ENCODE data around the gene CABLES1.

CABLES1 gene

GRCh38 chr18:23245461-23245860, 110.2 kb downstream of the CABLES1 start:
- peak overlapping the region; percentile 70 for H3K18ac ChIP-seq (ENCODE audit: low read length)
- no peak overlapping the region for H3K4me3 ChIP-seq (ENCODE audit: low read length in 2 of 2)
- no peak overlapping the region for H4K91ac ChIP-seq (ENCODE audit: low read depth, low read length, poor library complexity)
- no CpG with 5 or more reads among the region's 6 CpGs for WGBS, 2 donors (ENCODE audit: extremely low coverage in 2 of 2, insufficient read length in 2 of 2, insufficient replicate concordance in 1 of 2)
- H3K27ac ChIP-seq (replicated peaks; ENCODE audit: low read length): no peak overlapping the region
- no peak overlapping the region for H2AK5ac ChIP-seq (ENCODE audit: low read depth, low read length)
- H2BK120ac ChIP-seq (ENCODE audit: low read depth, low read length): no peak overlapping the region
- H3K23ac ChIP-seq (ENCODE audit: low read depth, low read length, poor library complexity): peak overlapping the region; percentile 52
- no peak overlapping the region for H3K14ac ChIP-seq (ENCODE audit: low read length)
- no peak overlapping the region for H4K8ac ChIP-seq (ENCODE audit: low read depth, low read length)
- no peak overlapping the region for H3K4ac ChIP-seq (ENCODE audit: low read length)
- peaks cover 0 to 2% of the 10 kb centered on the region in 2 donors for H3K36me3 ChIP-seq (replicated peaks in 1 of 2; ENCODE audit: control insufficient read depth in 2 of 2, insufficient read depth in 2 of 2, low read length in 2 of 2)
- no peak overlapping the region for H2AFZ ChIP-seq (ENCODE audit: low read length)
- no peak overlapping the region for H2BK15ac ChIP-seq (ENCODE audit: low read length)
- H3K4me2 ChIP-seq (ENCODE audit: insufficient read depth, low read length, poor library complexity, severe bottlenecking): no peak overlapping the region
- H3K9me3 ChIP-seq (replicated peaks in 1 of 2; ENCODE audit: control insufficient read depth in 2 of 2, insufficient read depth in 1 of 2, low read depth in 1 of 2, low read length in 2 of 2): peaks cover 5 to 13% of the 10 kb centered on the region in 2 donors
- peaks cover 0 to under 1% of the 10 kb centered on the region in 2 donors for H3K4me1 ChIP-seq (ENCODE audit: control insufficient read depth in 2 of 2, insufficient read depth in 1 of 2, low read depth in 1 of 2, low read length in 2 of 2)
- H3K79me1 ChIP-seq (ENCODE audit: low read depth, low read length): no peaks in the 10 kb centered on the region
- no peak overlapping the region for H2BK12ac ChIP-seq (ENCODE audit: low read length)
- H2BK5ac ChIP-seq (ENCODE audit: low read length): no peak overlapping the region
- no peak overlapping the region for H3K9ac ChIP-seq (ENCODE audit: low read depth, low read length, poor library complexity)
- no peak for DNase-seq (ENCODE audit: low spot score)
- H3K27me3 ChIP-seq (ENCODE audit: control insufficient read depth in 3 of 3, insufficient read depth in 3 of 3, low read depth in 1 of 3, low read length in 3 of 3): no peaks in the 10 kb centered on the region

- no peak overlapping the region for H4K8ac ChIP-seq (ENCODE audit: low read depth, low read length)
- peaks cover 5 to 13% of the 10 kb centered on the region in 2 donors for H3K9me3 ChIP-seq (replicated peaks in 1 of 2; ENCODE audit: control insufficient read depth in 2 of 2, insufficient read depth in 1 of 2, low read depth in 1 of 2, low read length in 2 of 2)
- H3K36me3 ChIP-seq (replicated peaks in 1 of 2; ENCODE audit: control insufficient read depth in 2 of 2, insufficient read depth in 2 of 2, low read length in 2 of 2): peaks cover 0 to 2% of the 10 kb centered on the region in 2 donors
- no CpG with 5 or more reads among the region's 10 CpGs for WGBS, 2 donors (ENCODE audit: extremely low coverage in 2 of 2, insufficient read length in 2 of 2, insufficient replicate concordance in 1 of 2)
- no peaks in the 10 kb centered on the region for H3K4me1 ChIP-seq (ENCODE audit: control insufficient read depth in 2 of 2, insufficient read depth in 1 of 2, low read depth in 1 of 2, low read length in 2 of 2)
- H3K9ac ChIP-seq (ENCODE audit: low read depth, low read length, poor library complexity): no peak overlapping the region
- H3K4me2 ChIP-seq (ENCODE audit: insufficient read depth, low read length, poor library complexity, severe bottlenecking): no peak overlapping the region
- H3K27me3 ChIP-seq (ENCODE audit: control insufficient read depth in 3 of 3, insufficient read depth in 3 of 3, low read depth in 1 of 3, low read length in 3 of 3): no peaks in the 10 kb centered on the region
- H2BK5ac ChIP-seq (ENCODE audit: low read length): no peak overlapping the region
- H3K4me3 ChIP-seq (ENCODE audit: low read length in 2 of 2): no peak overlapping the region
- peak overlapping the region; percentile 60 for H3K23ac ChIP-seq (ENCODE audit: low read depth, low read length, poor library complexity)
- H2AK5ac ChIP-seq (ENCODE audit: low read depth, low read length): no peak overlapping the region
- H2BK12ac ChIP-seq (ENCODE audit: low read length): no peak overlapping the region
- H3K27ac ChIP-seq (replicated peaks; ENCODE audit: low read length): no peak overlapping the region
- no peak overlapping the region for H4K91ac ChIP-seq (ENCODE audit: low read depth, low read length, poor library complexity)
- peak overlapping the region; percentile 38 for H2BK15ac ChIP-seq (ENCODE audit: low read length)
- H3K79me1 ChIP-seq (ENCODE audit: low read depth, low read length): no peaks in the 10 kb centered on the region
- DNase-seq (ENCODE audit: low spot score): no peak
- peak overlapping the region; percentile 40 for H3K18ac ChIP-seq (ENCODE audit: low read length)
- H2AFZ ChIP-seq (ENCODE audit: low read length): no peak overlapping the region
- no peak overlapping the region for H3K14ac ChIP-seq (ENCODE audit: low read length)
- no peak overlapping the region for H3K4ac ChIP-seq (ENCODE audit: low read length)
- H2BK120ac ChIP-seq (ENCODE audit: low read depth, low read length): no peak overlapping the region
These were observed 112.0 kb downstream of the CABLES1 start for GRCh38 chr18:23247331-23247730.

GRCh38 chr18:23247896-23248295, 112.6 kb downstream of the CABLES1 start:
- Histone ChIP-seq H2BK12ac (ENCODE audit: low read length) (no peak overlapping the region), H3K4me3 (ENCODE audit: low read length in 2 of 2) (no peak overlapping the region), H4K8ac (ENCODE audit: low read depth, low read length) (no peak overlapping the region), H3K4me1 (ENCODE audit: control insufficient read depth in 2 of 2, insufficient read depth in 1 of 2, low read depth in 1 of 2, low read length in 2 of 2) (no peaks in the 10 kb centered on the region), H3K4ac (ENCODE audit: low read length) (no peak overlapping the region), H3K9ac (ENCODE audit: low read depth, low read length, poor library complexity) (no peak overlapping the region), H3K27ac (replicated peaks; ENCODE audit: low read length) (no peak overlapping the region), H3K4me2 (ENCODE audit: insufficient read depth, low read length, poor library complexity, severe bottlenecking) (no peak overlapping the region), H2BK120ac (ENCODE audit: low read depth, low read length) (no peak overlapping the region), H3K18ac (ENCODE audit: low read length) (no peak overlapping the region), H2BK5ac (ENCODE audit: low read length) (no peak overlapping the region), H3K23ac (ENCODE audit: low read depth, low read length, poor library complexity) (peak overlapping the region; percentile 60), H2AK5ac (ENCODE audit: low read depth, low read length) (peak overlapping the region; percentile 26), H3K36me3 (replicated peaks in 1 of 2; ENCODE audit: control insufficient read depth in 2 of 2, insufficient read depth in 2 of 2, low read length in 2 of 2) (peaks cover 4 to 6% of the 10 kb centered on the region in 2 donors), H3K14ac (ENCODE audit: low read length) (no peak overlapping the region), H3K27me3 (ENCODE audit: control insufficient read depth in 3 of 3, insufficient read depth in 3 of 3, low read depth in 1 of 3, low read length in 3 of 3) (no peaks in the 10 kb centered on the region), H3K9me3 (replicated peaks in 1 of 2; ENCODE audit: control insufficient read depth in 2 of 2, insufficient read depth in 1 of 2, low read depth in 1 of 2, low read length in 2 of 2) (peaks cover 5 to 13% of the 10 kb centered on the region in 2 donors), H2BK15ac (ENCODE audit: low read length) (no peak overlapping the region), H3K79me1 (ENCODE audit: low read depth, low read length) (no peaks in the 10 kb centered on the region), H4K91ac (ENCODE audit: low read depth, low read length, poor library complexity) (no peak overlapping the region), H2AFZ (ENCODE audit: low read length) (no peak overlapping the region)
- WGBS, 2 donors (ENCODE audit: extremely low coverage in 2 of 2, insufficient read length in 2 of 2, insufficient replicate concordance in 1 of 2): no CpG with 5 or more reads among the region's 14 CpGs
- no peak for DNase-seq (ENCODE audit: low spot score)

GRCh38 chr18:23248826-23249225, 113.5 kb downstream of the CABLES1 start:
- H2BK120ac ChIP-seq (ENCODE audit: low read depth, low read length): no peak overlapping the region
- no peak overlapping the region for H2BK15ac ChIP-seq (ENCODE audit: low read length)
- no peak overlapping the region for H3K14ac ChIP-seq (ENCODE audit: low read length)
- H3K36me3 ChIP-seq (replicated peaks in 1 of 2; ENCODE audit: control insufficient read depth in 2 of 2, insufficient read depth in 2 of 2, low read length in 2 of 2): peaks cover 4 to 13% of the 10 kb centered on the region in 2 donors
- no peak overlapping the region for H4K91ac ChIP-seq (ENCODE audit: low read depth, low read length, poor library complexity)
- no peak overlapping the region for H4K8ac ChIP-seq (ENCODE audit: low read depth, low read length)
- no peaks in the 10 kb centered on the region for H3K79me1 ChIP-seq (ENCODE audit: low read depth, low read length)
- H3K27ac ChIP-seq (replicated peaks; ENCODE audit: low read length): no peak overlapping the region
- H3K9me3 ChIP-seq (replicated peaks in 1 of 2; ENCODE audit: control insufficient read depth in 2 of 2, insufficient read depth in 1 of 2, low read depth in 1 of 2, low read length in 2 of 2): peaks cover 5 to 13% of the 10 kb centered on the region in 2 donors
- H3K4ac ChIP-seq (ENCODE audit: low read length): no peak overlapping the region
- WGBS, 2 donors (ENCODE audit: extremely low coverage in 2 of 2, insufficient read length in 2 of 2, insufficient replicate concordance in 1 of 2): no CpG with 5 or more reads among the region's 2 CpGs
- no peak overlapping the region for H2AK5ac ChIP-seq (ENCODE audit: low read depth, low read length)
- no peak overlapping the region for H2AFZ ChIP-seq (ENCODE audit: low read length)
- H3K4me2 ChIP-seq (ENCODE audit: insufficient read depth, low read length, poor library complexity, severe bottlenecking): no peak overlapping the region
- H2BK12ac ChIP-seq (ENCODE audit: low read length): no peak overlapping the region
- no peak overlapping the region for H2BK5ac ChIP-seq (ENCODE audit: low read length)
- DNase-seq (ENCODE audit: low spot score): no peak
- no peaks in the 10 kb centered on the region for H3K27me3 ChIP-seq (ENCODE audit: control insufficient read depth in 3 of 3, insufficient read depth in 3 of 3, low read depth in 1 of 3, low read length in 3 of 3)
- H3K23ac ChIP-seq (ENCODE audit: low read depth, low read length, poor library complexity): no peak overlapping the region
- no peak overlapping the region for H3K4me3 ChIP-seq (ENCODE audit: low read length in 2 of 2)
- no peaks in the 10 kb centered on the region for H3K4me1 ChIP-seq (ENCODE audit: control insufficient read depth in 2 of 2, insufficient read depth in 1 of 2, low read depth in 1 of 2, low read length in 2 of 2)
- H3K18ac ChIP-seq (ENCODE audit: low read length): no peak overlapping the region
- H3K9ac ChIP-seq (ENCODE audit: low read depth, low read length, poor library complexity): no peak overlapping the region

Data from neuronal stem cell (in vitro differentiated cells).